ENCODE results near the gene SLC6A17. TPM values are rescaled to one million over a fixed set of nuclear protein-coding genes. Genes with fewer than 3 reads are reported as not detected.

Gene SLC6A17
- total RNA-seq, 1 experiment from 2014 or later, result 0.17 TPM

GRCh38 chr1:110132682-110133081 lies 17.6 kb upstream of the SLC6A17 start:
- Mint-ChIP-seq H3K4me1 (peaks cover 33 to 43% of the 10 kb centered on the region in 2 experiments), H3K9me3 (no peaks in the 10 kb centered on the region; a peak in 1 of 5 replicates), H3K4me3 (no peak overlapping the region), H3K27ac (no peak overlapping the region; a peak in 2 of 7 replicates), H3K36me3 (ENCODE audit: insufficient read depth in 1 of 3, low read depth in 3 of 3) (no peaks in the 10 kb centered on the region), H3K27me3 (ENCODE audit: low read depth) (peaks cover 59% of the 10 kb centered on the region)
- Histone ChIP-seq H3K9me3 (ENCODE audit: control insufficient read depth, low read depth, low read length) (no peaks in the 10 kb centered on the region), H2BK20ac (ENCODE audit: low read depth, low read length, poor library complexity, severe bottlenecking) (no peak overlapping the region), H3K27me3 (ENCODE audit: insufficient read depth, low read length) (peaks cover 7% of the 10 kb centered on the region; the same call in 1 of the 2 replicates), H3K9ac (ENCODE audit: extremely low read depth, insufficient read length, low read length) (no peak overlapping the region), H3K27ac (ENCODE audit: insufficient read length, low read depth, low read length) (no peak overlapping the region), H4K5ac (ENCODE audit: insufficient read length, low read depth, low read length) (no peak overlapping the region), H2BK120ac (ENCODE audit: low read depth, low read length, poor library complexity, severe bottlenecking) (no peak overlapping the region), H2BK5ac (ENCODE audit: insufficient read length, low read length) (no peak overlapping the region), H4K91ac (ENCODE audit: insufficient read length, low read depth, low read length) (no peak overlapping the region), H2BK12ac (ENCODE audit: insufficient read length, low read depth, low read length) (no peak overlapping the region), H3K14ac (ENCODE audit: insufficient read depth, low read length) (no peak overlapping the region), H3K18ac (ENCODE audit: insufficient read length, low read depth, low read length) (no peak overlapping the region), H3K23me2 (ENCODE audit: insufficient read length, low read depth, low read length, poor library complexity, severe bottlenecking) (no peaks in the 10 kb centered on the region), H4K8ac (replicated peaks; ENCODE audit: insufficient read length, low read depth, low read length) (no peak overlapping the region), H3K23ac (ENCODE audit: insufficient read length, low read depth, low read length) (no peak overlapping the region), H3K79me1 (ENCODE audit: insufficient read depth, low read depth, low read length, poor library complexity, severe bottlenecking) (no peaks in the 10 kb centered on the region), H4K20me1 (ENCODE audit: control insufficient read depth, insufficient read depth, insufficient read length) (no peaks in the 10 kb centered on the region), H2AK5ac (ENCODE audit: insufficient read length, low read length) (no peak overlapping the region), H3K4ac (ENCODE audit: low read depth, low read length) (no peak overlapping the region), H3K79me2 (ENCODE audit: insufficient read depth, low read length) (no peaks in the 10 kb centered on the region), H3K4me1 (ENCODE audit: insufficient read depth, low read length) (peaks cover 6% of the 10 kb centered on the region; the same call in 1 of the 2 replicates), H2AFZ (ENCODE audit: low read length) (no peak overlapping the region), H3K4me2 (ENCODE audit: insufficient read depth, insufficient read length, low read length) (no peak overlapping the region), H3T11ph (ENCODE audit: low read length) (no peak overlapping the region), H2BK15ac (ENCODE audit: low read depth, low read length) (no peak overlapping the region), H3K56ac (ENCODE audit: insufficient read length, low read depth, low read length) (no peak overlapping the region)
- DNase-seq, result no peak
- TF ChIP-seq, protein P1, sequence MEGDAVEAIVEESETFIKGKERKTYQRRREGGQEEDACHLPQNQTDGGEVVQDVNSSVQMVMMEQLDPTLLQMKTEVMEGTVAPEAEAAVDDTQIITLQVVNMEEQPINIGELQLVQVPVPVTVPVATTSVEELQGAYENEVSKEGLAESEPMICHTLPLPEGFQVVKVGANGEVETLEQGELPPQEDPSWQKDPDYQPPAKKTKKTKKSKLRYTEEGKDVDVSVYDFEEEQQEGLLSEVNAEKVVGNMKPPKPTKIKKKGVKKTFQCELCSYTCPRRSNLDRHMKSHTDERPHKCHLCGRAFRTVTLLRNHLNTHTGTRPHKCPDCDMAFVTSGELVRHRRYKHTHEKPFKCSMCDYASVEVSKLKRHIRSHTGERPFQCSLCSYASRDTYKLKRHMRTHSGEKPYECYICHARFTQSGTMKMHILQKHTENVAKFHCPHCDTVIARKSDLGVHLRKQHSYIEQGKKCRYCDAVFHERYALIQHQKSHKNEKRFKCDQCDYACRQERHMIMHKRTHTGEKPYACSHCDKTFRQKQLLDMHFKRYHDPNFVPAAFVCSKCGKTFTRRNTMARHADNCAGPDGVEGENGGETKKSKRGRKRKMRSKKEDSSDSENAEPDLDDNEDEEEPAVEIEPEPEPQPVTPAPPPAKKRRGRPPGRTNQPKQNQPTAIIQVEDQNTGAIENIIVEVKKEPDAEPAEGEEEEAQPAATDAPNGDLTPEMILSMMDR (conservative IDR thresholded peaks at IDR 0.05), result no peak

All from H9 (cell line).